Keratinocyte (primary cell): ENCODE data around the gene BMS1.

ENCODE experiments used
- CTCF ChIP-seq, 3 experiments: IDR thresholded peaks in 1 of 3; conservative IDR thresholded peaks in 1 of 3; optimal IDR thresholded peaks in 1 of 3; 2 replicates in 2 of 3; 3 replicates in 1 of 3; pipeline versions ENCODE3 to v1.5.1; 2011; ENCODE audit warnings: low read length in 3 of 3, mild to moderate bottlenecking in 3 of 3, moderate library complexity in 2 of 3, control low read depth in 1 of 3, inconsistent platforms in 1 of 3; ENCODE audit not compliant: insufficient read depth in 2 of 3; ENCODE audit errors: extremely low read depth in 1 of 3
- EZH2 ChIP-seq: IDR thresholded peaks from one replicate; pipeline ENCODE4 v1.6.1; 2012; ENCODE audit warnings: inconsistent platforms, mild to moderate bottlenecking, low read length, moderate library complexity

GRCh38 chr10:42743697-42744096 lies 38.9 kb upstream of the BMS1 start:
- TF ChIP-seq CTCF (optimal IDR thresholded peaks at IDR 0.05 in 1 of 3, IDR thresholded peaks at IDR 0.05 in 1 of 3, conservative IDR thresholded peaks at IDR 0.05 in 1 of 3; ENCODE audit: extremely low read depth in 1 of 3, insufficient read depth in 2 of 3, low read length in 3 of 3) (no peak), EZH2 (no peak)
